Mesendoderm (in vitro differentiated cells): Measurements from ENCODE around the gene DCBLD2. TPM values are rescaled to one million over a fixed set of nuclear protein-coding genes. Genes with fewer than 3 reads are reported as not detected.
A peak's percentile ranks its signal among the peaks of the same experiment; 100 is the strongest.

Experiments
- DNase-seq: peaks from one replicate; pipeline ENCODE4 v3.0.0; 2013
- H2AK5ac ChIP-seq: 2 replicates; pipeline ENCODE4 v1.6.1; 2013; ENCODE audit warnings: low read length, inconsistent platforms
- H2BK120ac ChIP-seq: 2 replicates; pipeline ENCODE4 v1.6.1; 2013; ENCODE audit warnings: low read depth, mild to moderate bottlenecking, low read length, moderate library complexity, mixed read lengths
- H2BK15ac ChIP-seq: replicated peaks from 2 replicates; pipeline ENCODE4 v1.6.1; 2013; ENCODE audit warnings: low read depth, mild to moderate bottlenecking, moderate library complexity
- H2BK5ac ChIP-seq: 2 replicates; pipeline ENCODE4 v1.6.1; 2013; ENCODE audit warnings: low read length, inconsistent platforms
- H3K18ac ChIP-seq: 2 replicates; pipeline ENCODE4 v1.6.1; 2013; ENCODE audit warnings: mild to moderate bottlenecking, low read length, mixed read lengths
- H3K23ac ChIP-seq: one replicate; pipeline ENCODE4 v1.6.1; 2013; ENCODE audit warnings: low read length
- H3K27ac ChIP-seq: 2 replicates; pipeline ENCODE4 v1.5.1; 2013; ENCODE audit warnings: low read depth, mild to moderate bottlenecking, inconsistent platforms, low read length, moderate library complexity
- H3K27me3 ChIP-seq: 2 replicates; pipeline ENCODE4 v1.6.1; 2013; ENCODE audit warnings: low read length, control low read depth, mild to moderate bottlenecking, inconsistent platforms; ENCODE audit not compliant: insufficient read depth, poor library complexity
- H3K36me3 ChIP-seq: 2 replicates; pipeline ENCODE4 v1.6.1; 2013; ENCODE audit warnings: low read length, inconsistent platforms; ENCODE audit not compliant: control insufficient read depth, insufficient read depth
- H3K4ac ChIP-seq: one replicate; pipeline ENCODE4 v1.6.1; 2013; ENCODE audit warnings: low read depth, mild to moderate bottlenecking, low read length, moderate library complexity
- H3K4me1 ChIP-seq: 2 replicates; pipeline ENCODE4 v1.6.1; 2013; ENCODE audit warnings: low read depth, low read length, inconsistent platforms; ENCODE audit not compliant: control insufficient read depth
- H3K4me2 ChIP-seq: 2 replicates; pipeline ENCODE4 v1.6.1; 2013; ENCODE audit warnings: low read length
- H3K4me3 ChIP-seq: 2 replicates; pipeline ENCODE4 v1.5.1; 2013; ENCODE audit warnings: mild to moderate bottlenecking, low read length
- H3K56ac ChIP-seq: one replicate; pipeline ENCODE4 v1.6.1; 2013; ENCODE audit warnings: low read length
- H3K79me1 ChIP-seq: 2 replicates; pipeline ENCODE4 v1.6.1; 2013; ENCODE audit warnings: low read length, inconsistent platforms
- H3K79me2 ChIP-seq: 2 replicates; pipeline ENCODE4 v1.6.1; 2013; ENCODE audit warnings: mild to moderate bottlenecking, low read length; ENCODE audit not compliant: control insufficient read depth, insufficient read depth
- H3K9ac ChIP-seq: 2 replicates; pipeline ENCODE4 v1.6.1; 2013; ENCODE audit warnings: low read length, inconsistent platforms
- H4K5ac ChIP-seq: one replicate; pipeline ENCODE4 v1.6.1; 2013; ENCODE audit warnings: low read length
- H4K8ac ChIP-seq: one replicate; pipeline ENCODE4 v1.6.1; 2013; ENCODE audit warnings: low read depth, mild to moderate bottlenecking, control low read depth, low read length, moderate library complexity
- WGBS: extraction: QIAGEN DNeasy Blood & Tissue Kit; methylation state at CpG from one replicate; pipeline ENCODE4 v1.1.7; 2013; ENCODE audit warnings: low lambda C conversion rate, missing lambda C conversion rate; ENCODE audit not compliant: insufficient coverage; ENCODE audit errors: extremely low coverage; 5-methylcytosine and 5-hydroxymethylcytosine counted together
- polyA plus RNA-seq, 2 experiments: library from polyadenylated mRNA; stranded (reverse); fragments of 200-250 nt; gene quantifications; one replicate each; pipeline ENCODE4 v1.2.3, GENCODE V29; 2013

DCBLD2 gene, protein sequence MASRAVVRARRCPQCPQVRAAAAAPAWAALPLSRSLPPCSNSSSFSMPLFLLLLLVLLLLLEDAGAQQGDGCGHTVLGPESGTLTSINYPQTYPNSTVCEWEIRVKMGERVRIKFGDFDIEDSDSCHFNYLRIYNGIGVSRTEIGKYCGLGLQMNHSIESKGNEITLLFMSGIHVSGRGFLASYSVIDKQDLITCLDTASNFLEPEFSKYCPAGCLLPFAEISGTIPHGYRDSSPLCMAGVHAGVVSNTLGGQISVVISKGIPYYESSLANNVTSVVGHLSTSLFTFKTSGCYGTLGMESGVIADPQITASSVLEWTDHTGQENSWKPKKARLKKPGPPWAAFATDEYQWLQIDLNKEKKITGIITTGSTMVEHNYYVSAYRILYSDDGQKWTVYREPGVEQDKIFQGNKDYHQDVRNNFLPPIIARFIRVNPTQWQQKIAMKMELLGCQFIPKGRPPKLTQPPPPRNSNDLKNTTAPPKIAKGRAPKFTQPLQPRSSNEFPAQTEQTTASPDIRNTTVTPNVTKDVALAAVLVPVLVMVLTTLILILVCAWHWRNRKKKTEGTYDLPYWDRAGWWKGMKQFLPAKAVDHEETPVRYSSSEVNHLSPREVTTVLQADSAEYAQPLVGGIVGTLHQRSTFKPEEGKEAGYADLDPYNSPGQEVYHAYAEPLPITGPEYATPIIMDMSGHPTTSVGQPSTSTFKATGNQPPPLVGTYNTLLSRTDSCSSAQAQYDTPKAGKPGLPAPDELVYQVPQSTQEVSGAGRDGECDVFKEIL
- polyA plus RNA-seq (2013, experiment 1 of 2) = 36.9 TPM
- polyA plus RNA-seq (2013, experiment 2 of 2) = 34.8 TPM

DNA sequence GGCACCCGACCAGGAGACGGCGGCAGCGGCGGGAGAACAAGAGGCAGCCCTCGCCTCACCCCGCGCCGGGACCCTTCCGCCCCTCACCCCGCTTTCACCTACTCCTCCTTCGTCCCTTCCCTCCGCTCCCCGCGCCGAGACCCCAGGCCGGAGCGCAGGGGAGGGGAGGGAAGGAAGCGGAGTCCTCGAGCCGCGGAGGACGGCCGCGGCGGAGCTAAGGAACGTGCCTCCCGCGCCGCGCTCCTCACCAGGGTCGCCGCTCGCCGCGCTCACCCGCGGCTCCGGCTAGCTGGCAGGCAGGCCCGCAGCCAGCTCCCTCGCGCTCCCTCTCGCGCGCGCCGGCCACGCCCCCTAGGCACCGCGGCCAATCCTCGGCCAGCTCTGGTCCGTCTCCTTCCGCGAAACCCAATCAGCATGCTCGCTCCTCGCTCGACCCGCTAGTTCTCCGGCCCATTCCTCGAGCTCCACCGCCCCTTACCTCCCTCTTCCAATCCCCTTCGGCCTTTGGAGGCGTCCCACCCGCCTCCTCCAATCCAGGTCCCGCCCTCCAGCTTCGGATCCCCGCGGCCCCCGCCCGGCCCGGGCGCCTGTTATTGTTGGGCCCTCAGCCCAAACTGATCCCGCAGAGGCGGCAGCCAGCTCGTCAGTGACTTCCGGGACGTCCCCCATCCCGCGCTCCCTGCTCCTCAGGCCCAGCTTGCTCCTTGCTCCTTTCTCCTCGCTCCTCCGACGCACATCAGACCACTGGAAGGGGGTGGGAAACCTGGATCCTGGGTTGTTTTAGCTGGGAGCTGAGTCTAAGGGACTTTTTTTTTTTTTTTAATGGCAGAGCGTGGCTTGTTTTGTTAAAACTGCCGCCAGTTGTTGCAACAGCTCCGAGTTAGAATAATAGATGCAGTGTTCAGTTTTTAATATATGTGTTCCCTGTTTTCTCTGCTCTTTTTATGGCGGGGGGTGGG, at the start of gene DCBLD2:
Gene DCBLD2, minus strand, starts transcription at position 304 of the 959 bp plus-strand sequence. CDS start 369 bp downstream, outside the sequence.
- H2AK5ac ChIP-seq = no peak within 1 kb of the TSS
- H3K27me3 ChIP-seq = no peaks in the 10 kb centered on the region
- no peak within 1 kb of the TSS for H2BK15ac ChIP-seq
- peak within 1 kb of the TSS; percentile 58 for H3K4ac ChIP-seq
- no peaks in the 10 kb centered on the region for H3K4me1 ChIP-seq
- H3K79me1 ChIP-seq = peaks cover 5% of the 10 kb centered on the region
- peak within 1 kb of the TSS; percentile 10 for H2BK120ac ChIP-seq
- H3K4me3 ChIP-seq = peak within 1 kb of the TSS; percentile 73
- H2BK5ac ChIP-seq = peak within 1 kb of the TSS; percentile 94
- peak within 1 kb of the TSS; percentile 28 for H4K8ac ChIP-seq
- peak within 1 kb of the TSS; percentile 99 for H3K56ac ChIP-seq
- H3K79me2 ChIP-seq = peaks cover 11% of the 10 kb centered on the region
- peak within 1 kb of the TSS; percentile 75 for H3K23ac ChIP-seq
- peak within 1 kb of the TSS; percentile 84 for H3K27ac ChIP-seq
- WGBS = no CpG with 5 or more reads among the region's 86 CpGs
- H3K18ac ChIP-seq = peak within 1 kb of the TSS; percentile 70
- no peak within 1 kb of the TSS for H4K5ac ChIP-seq
- peak within 1 kb of the TSS; percentile 96 for H3K9ac ChIP-seq
- DNase-seq = peak; percentile 100
- H3K36me3 ChIP-seq = no peaks in the 10 kb centered on the region
- H3K4me2 ChIP-seq = peak within 1 kb of the TSS; percentile 70

DNA sequence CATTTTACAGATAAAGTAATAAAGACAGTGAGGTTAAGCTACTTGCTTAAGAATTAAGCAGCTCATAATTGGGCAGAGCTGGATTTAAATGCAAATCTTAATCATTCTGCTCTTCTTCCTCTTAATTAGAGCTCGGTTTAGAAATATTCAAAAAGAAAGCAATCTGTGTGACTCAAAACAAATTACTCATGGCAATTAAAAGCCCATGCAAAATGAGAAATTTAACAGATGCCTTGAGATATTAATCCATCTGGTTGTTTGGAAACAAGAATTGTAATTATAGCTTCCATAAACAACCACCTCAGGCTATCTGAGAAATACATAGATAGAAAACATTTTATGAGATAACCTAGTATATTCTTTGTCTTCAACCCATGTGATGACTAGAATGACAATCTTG, 44.2 kb upstream of the DCBLD2 start:
- H3K27ac ChIP-seq = no peak overlapping the region
- no peak for DNase-seq
- no peaks in the 10 kb centered on the region for H3K79me2 ChIP-seq
- H3K4me3 ChIP-seq = no peak overlapping the region
- H3K56ac ChIP-seq = no peak overlapping the region
- H2BK120ac ChIP-seq = no peak overlapping the region
- H3K18ac ChIP-seq = no peak overlapping the region
- H3K4me1 ChIP-seq = no peaks in the 10 kb centered on the region
- no peaks in the 10 kb centered on the region for H3K79me1 ChIP-seq
- H2BK5ac ChIP-seq = no peak overlapping the region
- no peak overlapping the region for H4K5ac ChIP-seq
- H4K8ac ChIP-seq = no peak overlapping the region
- no peaks in the 10 kb centered on the region for H3K36me3 ChIP-seq
- H3K23ac ChIP-seq = no peak overlapping the region
- no peak overlapping the region for H3K4ac ChIP-seq
- H2AK5ac ChIP-seq = no peak overlapping the region
- no peak overlapping the region for H3K9ac ChIP-seq
- no peak overlapping the region for H3K4me2 ChIP-seq
- H3K27me3 ChIP-seq = no peaks in the 10 kb centered on the region
- no CpG with 5 or more reads among the region's 1 CpG for WGBS
- no peak overlapping the region for H2BK15ac ChIP-seq

DNA sequence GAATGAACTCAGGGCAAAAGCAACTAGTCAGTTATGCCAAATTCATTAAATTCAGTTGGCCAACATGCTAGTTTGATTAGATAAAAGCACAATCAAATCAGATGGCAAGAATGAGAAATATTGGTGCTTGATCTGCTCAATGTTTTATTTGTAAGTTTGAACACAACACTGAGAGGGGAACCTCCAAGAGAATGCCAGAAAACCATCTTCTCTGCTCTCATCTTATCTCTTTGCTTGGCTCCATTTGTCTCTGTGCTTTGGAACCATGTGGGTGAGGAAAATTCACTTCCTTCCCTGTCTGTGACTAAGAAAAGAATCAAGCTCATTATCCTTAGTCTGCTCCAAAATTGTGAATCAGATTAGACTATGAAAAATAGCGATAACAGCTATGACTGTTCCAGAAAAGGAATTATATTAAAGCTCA, 43.6 kb upstream of the DCBLD2 start:
- H3K23ac ChIP-seq = no peak overlapping the region
- H3K56ac ChIP-seq = no peak overlapping the region
- no peaks in the 10 kb centered on the region for H3K4me1 ChIP-seq
- no CpG with 5 or more reads among the region's 1 CpG for WGBS
- no peak overlapping the region for H3K4me3 ChIP-seq
- H2BK15ac ChIP-seq = no peak overlapping the region
- no peak overlapping the region for H4K8ac ChIP-seq
- H2BK120ac ChIP-seq = no peak overlapping the region
- H3K36me3 ChIP-seq = no peaks in the 10 kb centered on the region
- H3K27me3 ChIP-seq = no peaks in the 10 kb centered on the region
- H3K79me1 ChIP-seq = no peaks in the 10 kb centered on the region
- DNase-seq = no peak
- H4K5ac ChIP-seq = no peak overlapping the region
- no peak overlapping the region for H3K27ac ChIP-seq
- H3K4me2 ChIP-seq = no peak overlapping the region
- H3K9ac ChIP-seq = no peak overlapping the region
- no peaks in the 10 kb centered on the region for H3K79me2 ChIP-seq
- H3K18ac ChIP-seq = no peak overlapping the region
- no peak overlapping the region for H2BK5ac ChIP-seq
- no peak overlapping the region for H3K4ac ChIP-seq
- H2AK5ac ChIP-seq = no peak overlapping the region

DNA sequence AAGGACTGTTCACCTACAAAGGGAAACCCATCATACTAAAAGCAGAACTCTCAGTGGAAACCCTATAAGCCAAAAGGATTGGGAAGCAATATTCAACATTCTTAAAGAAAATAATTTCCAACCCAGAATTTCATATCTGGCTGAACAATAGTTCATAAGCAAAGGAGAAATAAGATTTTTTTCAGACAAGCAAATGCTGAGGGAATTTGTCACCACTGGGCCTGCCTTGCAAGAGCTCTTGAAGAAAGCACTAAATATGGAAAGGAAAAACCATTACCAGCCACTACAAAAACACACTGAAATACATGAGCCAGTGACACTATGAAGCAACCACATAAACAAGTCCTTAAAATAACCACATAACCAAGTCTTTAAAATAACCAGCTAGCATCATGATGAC, 28.9 kb upstream of the DCBLD2 start:
- H4K8ac ChIP-seq = no peak overlapping the region
- H3K27ac ChIP-seq = no peak overlapping the region
- no peaks in the 10 kb centered on the region for H3K27me3 ChIP-seq
- no peak overlapping the region for H3K4ac ChIP-seq
- H4K5ac ChIP-seq = no peak overlapping the region
- no peak overlapping the region for H3K23ac ChIP-seq
- no peaks in the 10 kb centered on the region for H3K79me1 ChIP-seq
- H3K4me2 ChIP-seq = no peak overlapping the region
- H3K9ac ChIP-seq = no peak overlapping the region
- H2BK15ac ChIP-seq = no peak overlapping the region
- H2BK120ac ChIP-seq = no peak overlapping the region
- no peak overlapping the region for H3K56ac ChIP-seq
- DNase-seq = no peak
- no peak overlapping the region for H3K4me3 ChIP-seq
- H2BK5ac ChIP-seq = no peak overlapping the region
- H2AK5ac ChIP-seq = no peak overlapping the region
- no peaks in the 10 kb centered on the region for H3K79me2 ChIP-seq
- no peak overlapping the region for H3K18ac ChIP-seq
- no peaks in the 10 kb centered on the region for H3K4me1 ChIP-seq
- no peaks in the 10 kb centered on the region for H3K36me3 ChIP-seq

DNA sequence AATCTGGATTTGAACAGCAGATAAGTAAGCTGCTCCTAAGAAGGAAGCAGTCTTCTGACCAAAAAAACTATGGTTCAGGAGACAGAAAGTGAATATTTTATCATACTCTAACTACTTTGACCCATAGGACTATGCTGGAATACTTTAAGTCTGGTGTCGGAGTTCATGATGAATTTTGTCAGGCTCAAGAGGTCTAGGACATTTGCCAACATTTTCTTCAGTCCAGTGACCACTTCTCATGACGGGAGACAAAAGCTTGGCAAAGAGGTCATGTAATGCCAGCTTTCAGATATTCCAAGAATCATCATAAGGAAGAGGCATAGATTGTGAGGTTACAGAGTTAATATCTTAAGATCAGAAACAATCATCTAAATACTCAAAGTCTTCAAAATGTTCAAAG, 20.5 kb upstream of the DCBLD2 start:
- H3K79me2 ChIP-seq = no peaks in the 10 kb centered on the region
- no peak overlapping the region for H2BK5ac ChIP-seq
- no peak overlapping the region for H3K27ac ChIP-seq
- no peak overlapping the region for H3K56ac ChIP-seq
- no peak overlapping the region for H3K18ac ChIP-seq
- H3K4me2 ChIP-seq = no peak overlapping the region
- no peaks in the 10 kb centered on the region for H3K79me1 ChIP-seq
- H2BK15ac ChIP-seq = no peak overlapping the region
- H3K9ac ChIP-seq = no peak overlapping the region
- H4K8ac ChIP-seq = no peak overlapping the region
- no peaks in the 10 kb centered on the region for H3K27me3 ChIP-seq
- no peaks in the 10 kb centered on the region for H3K4me1 ChIP-seq
- H4K5ac ChIP-seq = no peak overlapping the region
- H3K4me3 ChIP-seq = no peak overlapping the region
- no peak for DNase-seq
- no peak overlapping the region for H3K4ac ChIP-seq
- no peak overlapping the region for H2AK5ac ChIP-seq
- no peak overlapping the region for H2BK120ac ChIP-seq
- no peak overlapping the region for H3K23ac ChIP-seq
- no CpG with 5 or more reads among the region's 2 CpGs for WGBS
- H3K36me3 ChIP-seq = no peaks in the 10 kb centered on the region
